OCI-LY3 (cell line): Measurements from ENCODE around the gene BBX.

Source experiments
- H2AFZ ChIP-seq: fragments of 200-600, 300-600 bp; shearing (Covaris generic); 2 replicates; pipeline ENCODE4 v1.6.0; 2014; ENCODE audit warnings: antibody characterized with exemption, low read depth, low read length
- H3K27ac ChIP-seq: fragments of 200-600, 300-600 bp; sonication (generic); 2 replicates; pipeline ENCODE4 v1.5.1; 2014; ENCODE audit warnings: mild to moderate bottlenecking, low read length, moderate library complexity, mixed read lengths
- H3K27me3 ChIP-seq: fragments of 200-600, 300-600 bp; sonication (generic); 2 replicates; pipeline ENCODE4 v1.6.1; 2014; ENCODE audit warnings: low read depth, low read length, mixed read lengths
- H3K36me3 ChIP-seq: fragments of 200-600, 300-600 bp; sonication (generic); replicated peaks from 2 replicates; pipeline ENCODE3; 2014; ENCODE audit warnings: low read depth, low read length, mixed read lengths
- H3K4me1 ChIP-seq: fragments of 300-600, 200-600 bp; sonication (generic); 2 replicates; pipeline ENCODE4 v1.6.1; 2014; ENCODE audit warnings: low read length, mixed read lengths
- H3K4me2 ChIP-seq: fragments of 200-600, 300-600 bp; sonication (generic); 2 replicates; pipeline ENCODE4 v1.6.1; 2014; ENCODE audit warnings: low read length, mixed read lengths
- H3K4me3 ChIP-seq: fragments of 300-600, 200-600 bp; sonication (generic); 2 replicates; pipeline ENCODE4 v1.5.1; 2014; ENCODE audit warnings: antibody characterized with exemption, mild to moderate bottlenecking, low read length, moderate library complexity
- H3K79me2 ChIP-seq: fragments of 300-600, 200-600 bp; shearing (Covaris generic); 2 replicates; pipeline ENCODE4 v1.6.1; 2014; ENCODE audit warnings: mild to moderate bottlenecking, low read length, mixed read lengths
- H3K9ac ChIP-seq: fragments of 300-600, 200-600 bp; shearing (Covaris generic); 2 replicates; pipeline ENCODE4 v1.6.0; 2014; ENCODE audit warnings: mild to moderate bottlenecking, low read length, moderate library complexity
- H3K9me3 ChIP-seq: fragments of 200-600, 300-600 bp; shearing (Covaris generic); 2 replicates; pipeline ENCODE4 v1.6.1; 2014; ENCODE audit warnings: low read length, mixed read lengths; ENCODE audit not compliant: insufficient read depth
- H4K20me1 ChIP-seq: fragments of 200-600, 300-600 bp; sonication (generic); 2 replicates; pipeline ENCODE4 v1.6.1; 2016; ENCODE audit warnings: low read length, mixed read lengths; ENCODE audit not compliant: insufficient read depth
- CTCF ChIP-seq: fragments of 200-600, 300-600 bp; sonication (generic); IDR thresholded peaks from 2 replicates; pipeline ENCODE4 v1.5.1; 2014; ENCODE audit warnings: antibody characterized with exemption, low read length, low read depth
- EZH2phosphoT487 ChIP-seq: fragments of 200-600 bp; shearing (Covaris generic); IDR thresholded peaks from 2 replicates; pipeline ENCODE4 v1.6.1; 2018; ENCODE audit warnings: antibody characterized with exemption, mixed run types, low read depth

Gene BBX

GRCh38 chr3:107545680-107546120 is 22.9 kb downstream of the BBX start:
- H2AFZ ChIP-seq: no peak overlapping the region
- no peaks in the 10 kb centered on the region for H3K4me1 ChIP-seq
- H3K27ac ChIP-seq: no peak overlapping the region
- H3K4me3 ChIP-seq: no peak overlapping the region
- H3K9ac ChIP-seq: no peak overlapping the region
- H3K4me2 ChIP-seq: no peak overlapping the region
- peaks cover 10% of the 10 kb centered on the region for H3K36me3 ChIP-seq
- H4K20me1 ChIP-seq: peaks cover 14% of the 10 kb centered on the region
- peaks cover 7% of the 10 kb centered on the region; the same call in 1 of the 2 replicates for H3K79me2 ChIP-seq
- H3K9me3 ChIP-seq: no peaks in the 10 kb centered on the region
- no peaks in the 10 kb centered on the region for H3K27me3 ChIP-seq
- no peak for TF ChIP-seq CTCF
- TF ChIP-seq EZH2phosphoT487: no peak

- no peaks in the 10 kb centered on the region for H3K27me3 ChIP-seq
- peaks cover 7% of the 10 kb centered on the region; the same call in 1 of the 2 replicates for H3K79me2 ChIP-seq
Observed at GRCh38 chr3:107548601-107549000, 25.8 kb downstream of the BBX start.

GRCh38 chr3:107555359-107555758 is 32.6 kb downstream of the BBX start:
- TF ChIP-seq CTCF (no peak), EZH2phosphoT487 (no peak)
- Histone ChIP-seq H3K27me3 (no peaks in the 10 kb centered on the region), H3K4me3 (no peak overlapping the region), H2AFZ (no peak overlapping the region), H3K4me1 (peaks cover 8% of the 10 kb centered on the region), H3K4me2 (peak overlapping the region; percentile 29; the same call in 1 of the 2 replicates), H3K9me3 (no peaks in the 10 kb centered on the region), H4K20me1 (peaks cover 32% of the 10 kb centered on the region; the same call in 1 of the 2 replicates), H3K36me3 (no peaks in the 10 kb centered on the region), H3K27ac (no peak overlapping the region), H3K79me2 (no peaks in the 10 kb centered on the region), H3K9ac (no peak overlapping the region)

More at GRCh38 chr3:107548601-107549000, 25.8 kb downstream of the BBX start:
- Histone ChIP-seq H3K27ac (no peak overlapping the region), H3K4me2 (no peak overlapping the region), H3K9me3 (no peaks in the 10 kb centered on the region), H3K36me3 (peaks cover 10% of the 10 kb centered on the region), H3K4me1 (no peaks in the 10 kb centered on the region), H3K4me3 (no peak overlapping the region), H4K20me1 (peaks cover 18% of the 10 kb centered on the region), H3K9ac (no peak overlapping the region), H2AFZ (no peak overlapping the region)
- TF ChIP-seq EZH2phosphoT487 (no peak), CTCF (no peak)

GRCh38 chr3:107557743-107558142 is 35.0 kb downstream of the BBX start:
- Histone ChIP-seq H3K79me2 (no peaks in the 10 kb centered on the region), H3K27ac (no peak overlapping the region), H2AFZ (no peak overlapping the region), H3K4me1 (peaks cover 8% of the 10 kb centered on the region), H3K4me2 (no peak overlapping the region), H3K27me3 (no peaks in the 10 kb centered on the region), H3K9me3 (no peaks in the 10 kb centered on the region), H3K4me3 (no peak overlapping the region), H4K20me1 (peaks cover 36% of the 10 kb centered on the region; the same call in 1 of the 2 replicates), H3K9ac (no peak overlapping the region), H3K36me3 (no peaks in the 10 kb centered on the region)
- no peak for TF ChIP-seq EZH2phosphoT487
- TF ChIP-seq CTCF: no peak
